NCI-H187 (cell line): ENCODE results near the gene CLEC16A.
A peak's percentile ranks its signal among the peaks of the same experiment; 100 is the strongest.
"Not testable (repeated sequence)": the region's sequence is repeated elsewhere in the genome, so short reads cannot be mapped to it uniquely, and the experiment has no call there.

ENCODE experiments used
- DNase-seq, 2 experiments: peaks; one replicate each; lab custom pipeline; 2025; lab: John Stamatoyannopoulos, UW

CLEC16A gene

DNA sequence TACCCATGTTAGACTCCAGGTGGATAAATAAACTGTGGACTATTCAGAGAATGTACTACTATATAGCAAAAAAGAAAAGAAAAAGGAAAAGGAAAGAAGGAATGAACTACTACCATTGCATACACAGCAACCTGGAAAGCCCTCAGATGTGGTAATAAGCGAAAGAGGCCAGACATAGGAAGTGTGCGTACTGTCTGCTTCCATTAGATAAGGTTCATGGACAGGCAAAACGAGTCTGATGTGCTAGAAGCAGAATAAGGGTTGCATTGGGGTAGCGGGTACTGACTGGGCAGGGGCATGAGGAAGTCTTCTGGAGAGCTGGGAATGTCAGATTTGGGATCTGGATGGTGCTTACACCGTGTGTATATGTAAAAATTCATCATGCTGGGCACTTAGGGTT, 21.8 kb downstream of the CLEC16A start:
- DNase-seq, result no peak

DNA sequence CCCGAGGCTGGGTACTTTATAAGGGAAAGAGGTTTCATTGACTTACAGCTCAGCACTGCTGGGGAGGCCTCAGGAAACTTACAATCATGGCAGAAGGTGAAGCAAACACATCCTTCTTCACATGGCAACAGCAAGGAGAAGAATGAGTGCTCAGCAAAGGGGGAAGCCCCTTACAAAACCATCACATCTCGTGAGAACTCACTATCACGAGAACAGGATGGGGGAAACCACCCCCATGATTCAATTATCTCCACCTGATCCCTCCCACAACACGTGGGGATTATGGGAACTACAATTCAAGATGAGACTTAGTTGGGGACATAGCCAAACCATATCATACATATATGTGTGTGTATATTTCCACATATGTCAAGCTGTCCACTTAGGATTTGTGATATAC, 22.2 kb downstream of the CLEC16A start:
- not testable (repeated sequence) for DNase-seq

DNA sequence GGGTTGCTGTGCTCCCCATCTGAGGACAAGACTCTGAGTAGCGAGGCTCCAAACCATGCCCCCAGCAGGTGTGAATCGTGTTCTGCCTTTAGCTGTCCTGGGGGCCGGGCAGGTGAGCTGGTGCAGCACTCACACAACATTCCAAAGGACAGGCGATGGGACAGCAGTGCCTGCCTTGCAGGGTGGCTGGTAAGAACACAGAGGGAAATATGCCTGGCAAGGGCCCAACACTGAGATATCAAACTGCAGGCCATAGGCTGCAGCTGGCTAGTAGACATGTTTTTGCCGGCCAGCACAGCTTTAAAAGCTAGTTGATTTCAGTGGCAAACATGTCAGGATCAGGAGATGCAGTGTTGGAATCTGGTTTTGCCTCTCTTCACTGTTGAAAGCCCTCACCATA, 23.6 kb downstream of the CLEC16A start:
- DNase-seq, result no peak

DNA sequence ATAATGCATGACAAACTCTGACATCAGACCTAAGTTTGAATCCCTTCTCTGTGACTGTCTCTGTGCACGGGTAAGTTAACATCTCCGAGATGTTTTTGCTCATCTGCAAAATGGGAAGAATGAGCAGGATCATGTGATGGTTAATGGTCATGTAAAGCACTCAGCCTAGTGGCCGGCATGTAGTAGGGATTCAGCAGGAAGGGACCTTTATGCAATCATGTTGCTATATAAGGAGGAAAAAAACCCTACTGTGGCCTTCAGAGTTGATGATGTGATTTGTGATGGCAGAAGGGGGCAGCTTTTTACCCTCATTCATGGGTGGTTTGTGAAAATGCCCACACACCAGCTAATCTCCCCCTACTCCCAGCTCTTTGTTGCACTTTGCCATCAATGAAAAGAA, 24.1 kb downstream of the CLEC16A start:
- DNase-seq, result no peak

DNA sequence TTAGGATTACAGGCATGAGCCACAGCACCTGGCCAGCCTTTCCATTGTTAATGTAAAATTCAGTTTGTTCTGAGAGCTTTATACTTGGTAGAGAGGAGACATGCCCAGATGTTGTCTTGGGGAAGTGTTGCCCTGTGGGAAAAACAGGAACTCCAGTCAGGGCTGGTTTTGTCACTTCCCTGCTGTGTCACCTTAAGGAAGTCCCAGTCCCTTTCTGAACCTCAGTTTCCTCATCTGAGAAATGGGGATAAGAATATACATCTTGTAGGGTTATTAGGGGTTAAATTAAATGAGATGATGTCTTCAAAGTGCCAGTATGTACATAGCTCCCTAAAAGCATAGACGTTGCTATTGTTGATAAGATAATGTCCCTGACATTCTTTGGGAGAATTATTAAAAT, 25.3 kb downstream of the CLEC16A start:
- no peak for DNase-seq

DNA sequence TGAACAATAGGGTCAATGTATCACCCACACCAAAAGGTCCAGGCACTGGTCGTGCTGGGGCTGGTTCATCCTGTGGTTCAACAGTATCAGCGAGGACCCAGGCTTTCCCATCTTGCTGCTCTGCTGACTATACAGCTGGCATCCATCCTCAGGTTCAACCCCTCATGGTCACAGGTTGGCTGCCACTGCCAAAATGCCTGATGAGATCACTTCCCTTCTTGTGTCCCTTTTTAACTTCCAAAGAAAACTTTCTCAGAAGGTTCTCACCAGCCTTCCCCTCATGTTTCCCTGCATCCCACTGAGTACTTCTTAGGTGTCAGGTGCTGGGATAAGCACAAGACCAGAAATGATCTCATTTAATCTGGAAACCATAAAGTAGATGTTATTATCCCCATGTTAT, 25.7 kb downstream of the CLEC16A start:
- no peak for DNase-seq

DNA sequence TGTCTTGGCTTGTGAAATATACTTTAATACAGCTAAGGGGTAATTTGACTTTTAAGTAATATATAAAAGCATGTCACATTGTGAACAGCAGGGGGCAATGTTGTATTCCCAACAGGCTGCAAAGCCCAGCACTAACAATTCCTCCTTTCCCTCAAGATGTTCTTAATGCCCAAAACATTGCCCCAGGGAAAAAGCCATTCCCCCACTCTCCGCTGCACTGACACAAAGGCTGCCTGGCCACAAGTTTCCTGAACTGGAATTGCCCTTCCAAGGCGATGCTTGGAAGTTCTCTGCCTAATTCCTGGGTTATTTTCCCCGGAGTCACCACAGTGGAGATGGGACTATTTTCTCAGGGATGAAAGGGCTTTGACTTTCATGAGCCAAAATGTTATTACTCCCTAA, 27.2 kb downstream of the CLEC16A start:
- DNase-seq, result peak; percentile 22 to 32

DNA sequence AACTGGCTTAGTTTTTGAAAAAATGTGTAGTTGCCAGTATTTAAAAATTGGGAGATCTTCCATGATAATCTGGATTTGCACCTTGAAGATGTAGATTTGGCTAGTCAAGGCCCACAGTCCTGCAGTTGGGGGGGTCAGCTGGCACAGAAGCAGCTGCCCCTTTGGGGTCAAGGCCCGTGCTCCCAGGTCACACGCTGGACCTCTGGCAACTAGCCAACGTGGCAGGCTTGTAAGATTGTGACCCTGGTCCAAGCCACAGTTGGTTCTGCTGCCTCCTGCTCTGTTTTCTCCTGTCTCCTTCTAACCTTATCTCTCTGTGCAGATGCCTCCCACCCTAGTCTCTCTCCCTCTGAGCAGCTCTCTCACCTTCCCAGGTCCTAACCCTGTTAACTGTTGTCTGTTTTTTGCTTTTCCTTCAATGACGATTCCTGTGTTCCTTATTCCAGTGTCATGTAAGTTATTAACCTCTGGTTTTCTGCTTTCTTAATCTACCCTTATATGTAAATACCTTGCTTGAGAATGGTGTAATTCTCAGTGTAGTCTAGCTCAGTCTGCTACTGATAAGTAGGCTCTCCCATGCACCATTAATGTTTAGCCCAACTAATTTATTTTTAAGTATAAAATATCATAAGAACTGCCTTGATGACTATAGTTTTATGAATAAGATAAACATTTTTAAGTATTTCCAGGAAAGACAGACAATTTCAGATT, 27.9 kb downstream of the CLEC16A start:
- no peak for DNase-seq

DNA sequence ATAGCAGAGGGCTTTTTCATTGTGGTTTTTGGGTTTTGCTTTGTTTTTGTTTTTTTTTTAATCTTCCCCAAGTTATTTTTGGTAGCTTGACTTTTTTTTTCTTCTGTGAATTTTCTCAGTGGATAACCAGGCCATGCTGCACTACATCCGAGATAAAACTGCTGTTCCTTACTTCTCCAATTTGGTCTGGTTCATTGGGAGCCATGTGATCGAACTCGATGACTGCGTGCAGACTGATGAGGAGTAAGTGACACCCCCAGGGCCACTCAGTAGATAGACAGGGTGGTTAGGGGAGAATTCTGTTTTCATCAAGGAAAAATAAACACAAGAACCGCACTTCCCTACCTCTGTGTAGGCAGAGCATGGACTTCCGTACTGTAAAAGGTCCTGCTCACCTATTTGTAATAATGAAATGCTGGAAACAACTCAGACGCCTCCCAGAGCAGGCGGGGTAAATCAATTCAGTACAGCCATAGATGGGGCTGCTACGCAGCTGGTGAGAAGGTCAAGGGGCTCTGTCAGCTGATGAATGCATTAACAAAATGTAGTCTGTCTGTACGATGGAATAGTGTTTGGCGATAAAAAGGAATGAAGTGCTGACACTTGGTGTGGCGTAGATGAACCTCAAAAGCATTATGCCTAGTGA, 28.6 kb downstream of the CLEC16A start:
- no peak for DNase-seq

DNA sequence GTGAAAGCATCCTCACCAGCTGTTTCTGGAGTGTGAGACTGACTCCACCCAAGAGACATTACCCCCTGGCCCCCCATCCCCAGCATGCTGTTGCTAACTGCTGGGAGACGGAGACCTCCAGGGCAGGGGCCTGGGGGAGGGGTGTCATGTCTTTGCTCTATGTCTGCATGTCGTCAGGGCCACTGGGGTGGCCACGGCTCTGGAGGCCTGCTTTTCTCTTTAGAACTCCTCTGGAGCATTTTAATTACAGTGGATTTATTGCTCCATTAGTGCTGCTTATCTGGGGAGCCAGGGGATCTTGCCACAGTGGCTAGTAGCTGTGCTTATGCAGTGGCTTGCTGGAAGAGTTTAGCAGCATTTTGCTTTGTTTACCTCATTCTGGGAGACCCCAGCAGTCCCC, 32.3 kb downstream of the CLEC16A start:
- no peak for DNase-seq

DNA sequence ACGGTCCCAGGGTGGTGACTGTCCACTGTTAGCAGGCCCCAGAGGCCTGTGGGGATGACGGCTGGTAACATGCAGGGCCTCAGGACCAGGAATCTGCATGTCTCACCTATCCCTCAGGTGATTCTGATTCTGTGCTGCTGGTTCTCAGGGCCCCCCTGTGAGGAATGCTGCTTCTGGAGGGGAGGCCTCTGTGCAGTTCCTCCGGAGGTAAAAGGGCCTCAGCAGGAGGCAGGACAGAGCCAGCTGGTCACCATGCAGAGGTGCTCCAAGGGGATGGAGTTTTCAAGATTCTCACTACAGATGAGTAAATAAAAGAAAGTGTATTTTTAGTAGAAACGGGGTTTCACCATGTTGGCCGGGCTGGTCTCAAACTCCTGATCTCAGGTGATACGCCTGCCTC, 33.8 kb downstream of the CLEC16A start:
- DNase-seq, result no peak

DNA sequence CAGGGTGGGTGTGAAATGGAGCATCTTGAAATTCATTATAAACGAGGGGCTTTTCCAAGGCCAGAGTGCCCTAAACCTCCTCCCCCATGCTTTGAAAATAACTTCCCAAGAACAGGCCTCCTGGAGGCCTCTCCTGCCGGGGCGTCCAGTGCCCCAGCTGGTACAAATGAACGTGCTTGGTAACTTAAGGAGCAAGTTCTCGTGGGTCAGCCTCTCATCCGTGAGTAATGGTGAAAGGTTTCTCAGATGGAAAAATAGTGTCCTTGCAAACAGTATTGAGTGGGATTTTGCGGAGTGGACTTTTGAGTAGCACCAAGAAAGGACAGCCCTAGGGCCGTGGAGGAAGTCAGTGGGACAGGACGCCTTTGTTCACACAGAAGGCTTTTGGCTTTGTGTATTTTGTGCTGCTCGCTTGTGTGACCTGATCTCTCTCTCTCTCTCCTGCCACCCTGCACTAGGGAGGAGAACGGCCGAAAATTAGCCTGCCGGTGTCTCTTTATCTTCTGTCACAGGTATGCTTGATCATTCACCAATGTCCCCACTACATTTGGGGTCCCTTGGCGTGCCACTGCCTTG, 34.6 kb downstream of the CLEC16A start:
- DNase-seq, result no peak

DNA sequence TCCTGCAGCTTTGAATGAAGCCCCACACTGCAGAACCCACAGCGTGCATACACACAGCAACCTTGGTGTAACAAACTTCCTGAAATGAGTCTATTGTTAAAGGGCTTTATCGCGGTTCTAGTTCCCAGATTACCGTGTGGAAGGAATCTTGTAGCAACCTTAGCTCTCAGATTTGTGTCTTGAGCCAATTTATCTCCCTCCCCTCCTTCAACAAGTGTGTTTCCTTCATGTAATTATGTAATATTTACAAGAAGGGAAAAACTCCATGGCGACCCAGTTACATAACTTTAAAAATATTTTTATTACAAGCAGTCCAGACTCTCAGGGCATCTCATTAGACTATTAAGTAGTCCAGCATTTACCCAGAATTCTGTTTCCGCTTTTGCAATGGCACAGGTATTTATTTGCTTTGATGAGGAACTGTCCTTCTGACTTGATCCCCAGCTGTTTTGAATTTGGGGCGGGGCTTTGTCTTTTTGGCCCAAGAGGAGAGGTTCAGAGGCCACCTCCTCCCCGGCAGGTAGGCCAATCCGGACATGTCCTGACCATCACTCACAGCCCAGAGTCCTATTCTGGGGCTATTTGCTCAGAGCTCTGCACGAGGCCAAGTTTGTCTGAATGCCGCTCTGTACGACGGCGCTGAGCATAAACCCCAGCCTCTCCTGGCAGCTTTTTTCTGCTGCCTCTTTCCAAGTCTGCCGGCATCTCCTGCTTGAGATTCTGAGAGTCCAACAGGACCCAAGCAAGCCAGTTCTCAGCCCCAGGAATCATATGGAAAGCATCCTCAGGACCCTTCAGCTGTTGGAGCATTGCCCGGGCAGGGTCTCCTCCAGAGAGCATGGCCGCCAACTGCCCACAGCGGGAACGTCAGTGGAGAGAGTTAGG, 35.6 kb downstream of the CLEC16A start:
- no peak for DNase-seq

DNA sequence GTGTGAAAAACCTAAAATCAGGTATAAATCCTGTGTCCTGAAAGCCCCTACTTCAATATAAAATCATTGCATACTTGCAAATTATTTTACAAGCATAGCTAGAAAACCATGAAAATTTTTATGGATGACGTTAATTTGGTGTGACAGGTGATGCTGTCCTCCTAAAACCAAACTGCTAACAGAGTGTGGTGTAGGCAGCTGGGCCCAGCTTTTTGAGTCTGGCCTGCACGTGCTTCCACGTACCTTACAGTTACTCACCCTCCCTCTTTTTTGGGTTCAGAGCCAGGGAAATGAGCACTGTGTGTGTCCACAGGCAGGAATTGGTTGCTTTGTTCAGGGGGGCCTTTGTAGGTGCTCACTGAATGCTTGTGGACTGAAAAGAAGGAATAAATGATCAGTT, 36.4 kb downstream of the CLEC16A start:
- DNase-seq, result no peak

DNA sequence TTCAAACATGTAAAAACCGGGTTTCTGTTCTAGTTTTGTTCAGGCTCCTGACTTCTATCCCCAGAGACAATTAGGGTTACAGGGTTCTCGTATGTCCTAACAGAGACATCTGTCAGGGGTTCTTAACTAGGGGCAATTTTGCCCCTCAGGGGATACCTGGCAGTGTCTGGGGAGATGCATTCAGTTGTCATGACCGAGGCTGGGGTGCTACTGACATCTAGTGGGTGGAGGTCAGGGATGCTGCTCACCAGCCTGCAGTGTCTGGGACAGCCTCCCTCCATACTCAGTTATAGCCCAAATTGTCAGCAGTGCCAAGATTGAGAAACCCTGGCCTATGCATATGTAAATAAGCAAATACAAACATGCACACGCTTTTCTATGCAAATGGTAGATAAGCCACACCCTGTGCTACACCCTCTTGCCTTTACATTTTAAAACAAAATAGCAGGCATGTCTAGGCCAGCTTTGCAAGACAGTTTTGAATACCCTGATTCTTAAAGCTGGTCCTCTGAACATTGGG, 37.4 kb downstream of the CLEC16A start:
- DNase-seq, result no peak

DNA sequence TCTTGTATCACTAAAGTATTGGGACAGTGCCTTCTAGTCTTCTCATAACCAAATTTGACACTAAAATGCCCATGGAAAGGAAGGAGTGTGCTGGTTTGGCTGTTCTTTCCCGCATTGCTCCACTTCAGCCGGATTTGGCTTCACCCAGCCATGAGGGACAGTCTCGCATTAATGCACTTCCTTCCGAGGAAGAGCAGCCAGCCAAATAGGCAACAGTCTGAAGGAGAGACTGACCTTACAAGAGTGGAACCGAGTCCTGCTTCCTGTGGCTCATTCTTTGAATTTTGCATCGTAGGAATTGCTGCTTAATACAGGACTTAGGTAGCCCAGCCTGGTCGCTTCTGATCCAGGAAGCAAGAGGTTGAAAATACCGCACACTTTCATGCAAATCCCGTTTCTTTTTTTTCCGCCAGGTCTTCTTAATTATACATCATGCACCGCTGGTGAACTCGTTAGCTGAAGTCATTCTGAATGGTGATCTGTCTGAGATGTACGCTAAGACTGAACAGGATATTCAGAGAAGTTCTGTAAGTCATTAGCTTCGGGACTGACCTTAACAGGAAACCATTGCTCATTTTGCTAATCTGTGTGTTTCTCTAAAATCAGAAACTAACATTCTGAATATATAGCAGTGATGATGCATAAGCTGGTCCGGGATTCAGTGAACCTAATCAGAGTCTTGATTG, 38.2 kb downstream of the CLEC16A start:
- no peak for DNase-seq

DNA sequence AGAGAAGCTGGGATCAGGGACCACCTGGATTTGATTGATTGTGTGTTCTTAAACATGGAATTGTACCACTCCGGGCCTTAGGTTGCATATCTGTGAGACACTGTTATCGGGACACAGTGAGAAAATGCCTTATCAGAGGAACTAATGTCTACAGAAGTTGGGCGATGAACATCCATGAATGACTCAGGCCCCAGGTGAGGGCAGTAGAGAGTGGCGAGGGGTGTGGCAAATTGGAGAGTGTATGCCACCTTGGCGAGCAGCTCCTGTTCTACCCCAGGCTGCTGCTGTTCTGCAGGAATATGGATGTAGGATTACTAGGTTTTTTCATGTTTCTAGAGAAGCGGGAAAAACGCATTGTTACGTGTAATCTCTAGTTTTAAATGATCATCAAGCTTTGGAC, 38.8 kb downstream of the CLEC16A start:
- no peak for DNase-seq

DNA sequence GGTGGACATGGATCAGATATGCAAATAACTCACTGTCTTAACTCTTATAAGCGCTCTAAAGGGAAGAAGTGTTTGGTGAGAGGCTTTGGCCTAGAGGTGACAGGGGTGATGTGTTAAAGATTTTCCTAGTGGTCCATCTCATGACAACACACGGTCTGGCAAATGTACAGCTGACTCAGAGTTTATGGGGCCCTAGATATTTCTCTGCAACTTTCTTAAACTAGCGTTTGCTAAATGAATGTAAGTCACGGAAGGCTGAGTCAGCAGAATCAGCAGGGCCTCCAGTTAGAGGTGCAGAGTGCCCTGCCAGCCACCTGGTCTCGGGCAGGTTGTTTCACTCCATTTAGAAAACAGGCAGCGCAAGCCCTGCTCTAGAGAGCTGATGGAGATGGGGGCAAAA, 40.1 kb downstream of the CLEC16A start:
- DNase-seq, result no peak

DNA sequence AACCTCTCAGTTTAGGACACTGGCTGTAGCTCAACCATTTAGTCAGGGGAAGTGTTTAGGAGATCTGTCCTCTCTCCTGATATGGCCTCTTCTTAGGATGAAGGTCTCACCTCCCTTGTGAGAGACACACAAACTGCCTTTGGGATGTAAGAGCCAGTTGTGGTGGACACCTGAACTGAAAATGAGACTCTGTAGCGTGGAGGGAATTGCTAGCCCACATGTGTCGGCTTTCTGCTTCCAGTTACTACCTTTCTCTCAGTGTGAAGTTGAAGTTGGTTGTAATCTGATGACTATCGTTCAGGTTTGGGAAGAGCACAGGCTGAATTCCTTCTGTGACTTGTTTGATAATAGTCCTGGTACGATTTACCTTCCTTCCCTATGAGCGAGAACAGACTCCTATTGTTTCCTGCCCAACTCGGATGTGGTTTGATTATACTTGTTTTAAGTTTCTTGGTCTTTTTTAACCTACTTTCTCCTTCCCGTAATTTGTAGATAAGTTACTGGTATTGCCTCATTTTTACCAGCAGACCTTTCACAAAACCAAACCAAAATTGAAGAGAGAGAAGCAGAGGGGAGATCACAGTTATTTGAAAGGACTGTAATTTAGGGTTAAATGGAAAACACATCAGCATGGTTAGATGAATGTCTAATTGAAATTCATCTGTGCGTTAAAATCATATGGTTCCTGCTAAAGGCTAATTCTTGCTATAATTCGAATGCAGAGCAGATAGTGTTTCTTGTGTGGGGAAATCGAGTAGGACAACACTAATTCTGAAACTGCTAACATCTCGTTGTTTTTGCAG, 43.2 kb downstream of the CLEC16A start:
- no peak for DNase-seq

DNA sequence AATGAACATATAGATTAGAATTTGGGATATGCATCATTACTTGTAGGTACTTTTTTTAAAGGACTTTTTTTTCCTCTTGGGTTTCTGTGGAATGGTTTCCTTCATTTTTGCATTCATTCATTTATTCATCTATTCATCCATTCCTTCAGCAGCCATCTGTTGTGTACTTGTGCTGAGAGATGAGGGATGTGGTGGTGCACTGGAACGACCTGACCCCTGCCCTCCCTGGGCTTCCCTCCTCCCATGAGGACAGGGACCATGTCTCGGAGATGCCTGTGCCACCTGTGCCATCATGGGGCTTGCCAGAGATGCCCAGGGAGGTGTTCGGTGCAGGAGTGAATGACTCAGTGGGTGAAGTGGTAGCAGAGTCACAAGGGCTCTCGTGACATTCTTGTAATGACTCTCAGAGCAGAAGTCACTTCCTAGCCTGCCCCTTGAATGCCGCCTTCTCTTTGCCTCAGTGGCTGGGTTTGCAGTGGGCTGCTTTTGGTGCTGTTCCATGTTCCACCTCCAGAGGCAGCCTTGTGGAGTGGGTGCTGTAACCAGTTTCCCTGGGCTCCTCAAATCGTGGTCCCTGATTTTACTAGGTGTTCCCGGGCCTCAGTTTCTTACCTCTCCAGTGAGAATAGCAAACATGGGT, 43.9 kb downstream of the CLEC16A start:
- no peak for DNase-seq
